ENCODE measurements around the gene GNA12. TPM values are rescaled to one million over a fixed set of nuclear protein-coding genes. Genes with fewer than 3 reads are reported as not detected.

The GNA12 gene
- total and polyA plus RNA-seq, 2 experiments from 2014 or later, result 28.4 to 40.2 TPM

DNA sequence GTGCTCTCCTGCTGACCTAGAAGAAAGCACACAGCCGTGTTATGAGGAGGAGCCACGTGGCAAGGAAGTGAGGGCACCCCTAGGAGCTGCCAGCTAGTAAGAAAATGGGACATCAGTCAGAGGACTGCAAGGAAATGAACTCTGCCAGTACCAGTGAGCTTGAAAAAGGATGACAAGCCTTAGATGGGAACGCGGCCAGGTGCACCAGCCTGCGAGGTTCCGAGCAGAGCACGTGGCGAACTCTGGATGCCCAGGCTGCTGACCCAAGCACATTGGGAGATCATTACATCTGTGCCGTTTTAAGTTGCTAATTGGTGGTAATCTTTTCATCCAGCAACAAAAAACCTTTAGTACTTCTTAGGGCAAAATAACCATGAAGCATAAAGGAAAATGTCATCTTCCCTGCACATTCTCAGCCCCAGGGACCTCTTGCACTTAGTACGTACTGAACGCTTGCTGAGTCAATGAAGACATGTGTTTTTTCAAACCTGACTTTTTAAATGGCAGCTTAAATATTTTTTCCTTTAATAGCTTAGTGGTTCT lies 86.7 kb downstream of the GNA12 start:
- no peaks in the 10 kb centered on the region for H3K36me3 ChIP-seq (replicated peaks; ENCODE audit: insufficient read depth, low read depth)
- peak; percentile 30 for DNase-seq (ENCODE audit: low spot score)
- 67% methylated on average over 11 of the region's 11 CpGs for WGBS (ENCODE audit: low lambda C conversion rate, missing lambda C conversion rate)
- peaks cover 33% of the 10 kb centered on the region for H3K79me2 ChIP-seq
- H3K4me3 ChIP-seq, result no peak overlapping the region
- TF ChIP-seq EZH2phosphoT487 (IDR thresholded peaks at IDR 0.05; ENCODE audit: low read depth, severe bottlenecking, unreplicated experiment) (no peak), EZH2 (IDR thresholded peaks at IDR 0.05; ENCODE audit: borderline replicate concordance) (no peak)
- TF ChIP-seq, protein P1, sequence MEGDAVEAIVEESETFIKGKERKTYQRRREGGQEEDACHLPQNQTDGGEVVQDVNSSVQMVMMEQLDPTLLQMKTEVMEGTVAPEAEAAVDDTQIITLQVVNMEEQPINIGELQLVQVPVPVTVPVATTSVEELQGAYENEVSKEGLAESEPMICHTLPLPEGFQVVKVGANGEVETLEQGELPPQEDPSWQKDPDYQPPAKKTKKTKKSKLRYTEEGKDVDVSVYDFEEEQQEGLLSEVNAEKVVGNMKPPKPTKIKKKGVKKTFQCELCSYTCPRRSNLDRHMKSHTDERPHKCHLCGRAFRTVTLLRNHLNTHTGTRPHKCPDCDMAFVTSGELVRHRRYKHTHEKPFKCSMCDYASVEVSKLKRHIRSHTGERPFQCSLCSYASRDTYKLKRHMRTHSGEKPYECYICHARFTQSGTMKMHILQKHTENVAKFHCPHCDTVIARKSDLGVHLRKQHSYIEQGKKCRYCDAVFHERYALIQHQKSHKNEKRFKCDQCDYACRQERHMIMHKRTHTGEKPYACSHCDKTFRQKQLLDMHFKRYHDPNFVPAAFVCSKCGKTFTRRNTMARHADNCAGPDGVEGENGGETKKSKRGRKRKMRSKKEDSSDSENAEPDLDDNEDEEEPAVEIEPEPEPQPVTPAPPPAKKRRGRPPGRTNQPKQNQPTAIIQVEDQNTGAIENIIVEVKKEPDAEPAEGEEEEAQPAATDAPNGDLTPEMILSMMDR (IDR thresholded peaks at IDR 0.05; ENCODE audit: poor library complexity), result no peak
- H3K9me2 ChIP-seq (replicated peaks; ENCODE audit: insufficient read depth), result no peaks in the 10 kb centered on the region
- H3K4me1 ChIP-seq (ENCODE audit: insufficient read depth), result peaks cover 27% of the 10 kb centered on the region
- no peak overlapping the region for H2AFZ ChIP-seq
- H3K4me2 ChIP-seq, result peak overlapping the region; percentile 53
- H3K9me3 ChIP-seq (ENCODE audit: low read depth), result no peaks in the 10 kb centered on the region
- no peaks in the 10 kb centered on the region for H3K27me3 ChIP-seq
- H3K27ac ChIP-seq, result peak overlapping the region; percentile 87
- H4K20me1 ChIP-seq (ENCODE audit: insufficient read depth, poor library complexity, severe bottlenecking), result no peaks in the 10 kb centered on the region

DNA sequence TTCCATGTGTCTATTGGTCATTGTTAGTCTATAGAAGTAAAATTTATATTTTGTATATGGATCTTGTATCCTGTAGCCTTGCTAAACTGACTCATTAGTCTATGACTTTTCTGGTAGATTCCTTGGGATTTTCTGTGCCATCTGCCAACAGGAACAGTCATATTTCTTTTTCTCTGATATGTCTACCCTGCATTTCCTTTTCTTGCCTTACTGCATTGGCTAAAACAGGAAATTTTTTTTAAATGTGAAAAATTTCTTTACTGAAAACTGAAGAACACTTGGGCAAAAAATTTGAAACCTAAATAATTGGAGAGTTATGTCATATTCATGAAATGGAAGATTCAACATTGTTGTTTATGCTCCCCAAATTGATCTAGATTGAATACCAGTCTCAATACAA lies 88.6 kb downstream of the GNA12 start:
- no peaks in the 10 kb centered on the region for H3K27me3 ChIP-seq
- TF ChIP-seq EZH2phosphoT487 (IDR thresholded peaks at IDR 0.05; ENCODE audit: low read depth, severe bottlenecking, unreplicated experiment), result no peak
- no peak for TF ChIP-seq EZH2 (IDR thresholded peaks at IDR 0.05; ENCODE audit: borderline replicate concordance)
- TF ChIP-seq, protein P1 (IDR thresholded peaks at IDR 0.05; ENCODE audit: poor library complexity), result no peak
- no peak overlapping the region for H2AFZ ChIP-seq
- no peak for DNase-seq (ENCODE audit: low spot score)
- H3K9me3 ChIP-seq (ENCODE audit: low read depth), result no peaks in the 10 kb centered on the region
- H4K20me1 ChIP-seq (ENCODE audit: insufficient read depth, poor library complexity, severe bottlenecking), result no peaks in the 10 kb centered on the region
- H3K79me2 ChIP-seq, result peaks cover 39% of the 10 kb centered on the region
- H3K36me3 ChIP-seq (replicated peaks; ENCODE audit: insufficient read depth, low read depth), result no peaks in the 10 kb centered on the region
- H3K4me1 ChIP-seq (ENCODE audit: insufficient read depth), result peaks cover 24% of the 10 kb centered on the region
- H3K9me2 ChIP-seq (replicated peaks; ENCODE audit: insufficient read depth), result no peaks in the 10 kb centered on the region
- H3K4me2 ChIP-seq, result no peak overlapping the region
- no peak overlapping the region for H3K4me3 ChIP-seq
- H3K27ac ChIP-seq, result no peak overlapping the region

DNA sequence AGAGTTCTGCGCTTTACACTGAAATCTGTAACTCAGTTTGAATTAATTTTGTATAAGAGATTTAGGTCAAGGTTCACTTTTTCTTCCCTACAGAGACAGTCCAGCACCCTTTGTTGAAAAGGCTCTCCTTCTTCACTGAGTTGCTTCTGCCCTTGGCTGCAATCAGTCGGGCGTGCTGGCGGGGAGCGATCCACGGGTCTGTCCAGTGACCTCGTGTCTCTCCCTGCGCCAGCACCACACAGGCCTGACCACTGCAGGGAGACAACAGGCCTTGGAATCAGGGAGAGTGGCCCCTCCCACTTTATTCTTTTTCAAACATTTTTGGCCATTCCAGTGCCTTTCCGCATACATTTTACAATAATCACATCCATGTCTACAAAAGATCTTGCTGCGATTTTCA lies 89.2 kb downstream of the GNA12 start:
- Histone ChIP-seq H3K27me3 (no peaks in the 10 kb centered on the region), H3K36me3 (replicated peaks; ENCODE audit: insufficient read depth, low read depth) (no peaks in the 10 kb centered on the region), H3K27ac (no peak overlapping the region), H3K9me2 (replicated peaks; ENCODE audit: insufficient read depth) (no peaks in the 10 kb centered on the region), H2AFZ (no peak overlapping the region), H3K79me2 (peaks cover 43% of the 10 kb centered on the region), H3K4me3 (no peak overlapping the region), H4K20me1 (ENCODE audit: insufficient read depth, poor library complexity, severe bottlenecking) (no peaks in the 10 kb centered on the region), H3K4me2 (no peak overlapping the region), H3K4me1 (ENCODE audit: insufficient read depth) (peaks cover 20% of the 10 kb centered on the region), H3K9me3 (ENCODE audit: low read depth) (no peaks in the 10 kb centered on the region)
- 97% methylated on average over 10 of the region's 10 CpGs for WGBS (ENCODE audit: low lambda C conversion rate, missing lambda C conversion rate)
- no peak for DNase-seq (ENCODE audit: low spot score)
- TF ChIP-seq EZH2phosphoT487 (IDR thresholded peaks at IDR 0.05; ENCODE audit: low read depth, severe bottlenecking, unreplicated experiment), result no peak
- TF ChIP-seq, protein P1 (IDR thresholded peaks at IDR 0.05; ENCODE audit: poor library complexity), result no peak

DNA sequence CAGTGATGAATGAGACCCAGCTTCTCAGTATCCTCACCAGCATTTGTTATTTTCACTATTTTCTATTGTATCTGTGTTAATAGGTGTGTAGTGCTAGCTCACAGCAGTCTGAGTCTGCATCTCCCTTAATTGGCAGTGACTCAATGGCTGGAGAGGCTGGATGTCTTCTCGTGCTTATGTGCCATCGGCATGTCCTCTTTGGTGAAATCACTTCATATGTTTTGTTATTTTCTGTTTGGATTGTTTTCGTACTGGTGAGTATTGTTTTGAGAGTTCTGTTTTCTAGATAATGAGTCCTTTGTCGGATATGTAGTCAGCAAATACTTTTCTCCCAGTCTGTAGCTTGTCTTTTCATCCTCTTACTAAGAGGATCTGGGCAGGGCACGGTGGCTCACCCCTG lies 90.0 kb downstream of the GNA12 start:
- no peaks in the 10 kb centered on the region for H3K36me3 ChIP-seq (replicated peaks; ENCODE audit: insufficient read depth, low read depth)
- H3K4me2 ChIP-seq, result no peak overlapping the region
- H3K9me3 ChIP-seq (ENCODE audit: low read depth), result no peaks in the 10 kb centered on the region
- no peaks in the 10 kb centered on the region for H3K9me2 ChIP-seq (replicated peaks; ENCODE audit: insufficient read depth)
- TF ChIP-seq, protein P1 (IDR thresholded peaks at IDR 0.05; ENCODE audit: poor library complexity), result no peak
- TF ChIP-seq EZH2phosphoT487 (IDR thresholded peaks at IDR 0.05; ENCODE audit: low read depth, severe bottlenecking, unreplicated experiment), result no peak
- TF ChIP-seq EZH2 (IDR thresholded peaks at IDR 0.05; ENCODE audit: borderline replicate concordance), result no peak
- H3K27me3 ChIP-seq, result no peaks in the 10 kb centered on the region
- DNase-seq (ENCODE audit: low spot score), result no peak
- H3K4me1 ChIP-seq (ENCODE audit: insufficient read depth), result peaks cover 12% of the 10 kb centered on the region
- no peak overlapping the region for H2AFZ ChIP-seq
- peaks cover 40% of the 10 kb centered on the region for H3K79me2 ChIP-seq
- H4K20me1 ChIP-seq (ENCODE audit: insufficient read depth, poor library complexity, severe bottlenecking), result no peaks in the 10 kb centered on the region
- 95% methylated on average over 5 of the region's 5 CpGs for WGBS (ENCODE audit: low lambda C conversion rate, missing lambda C conversion rate)
- no peak overlapping the region for H3K4me3 ChIP-seq
- no peak overlapping the region for H3K27ac ChIP-seq

Data from hepatocyte (in vitro differentiated cells).